Measurements from ENCODE around the gene SCTR.
A peak's percentile ranks its signal among the peaks of the same experiment; 100 is the strongest.

SCTR gene

GRCh38 chr2:119523952-119524694 is at the start of gene SCTR:
TSS of gene SCTR (minus strand) at chr2:119524483. CDS start at chr2:119524226, 257 bp downstream.
- peaks cover 55% of the 10 kb centered on the region for H3K27me3 ChIP-seq (ENCODE audit: control insufficient read depth, insufficient read depth, low read length)
- peak within 1 kb of the TSS; percentile 12 for H3K9ac ChIP-seq (ENCODE audit: low read depth, low read length)
- peaks cover 11% of the 10 kb centered on the region for H3K4me1 ChIP-seq (ENCODE audit: control insufficient read depth, insufficient read depth, low read length)
- H3K9me3 ChIP-seq (ENCODE audit: control insufficient read depth, insufficient read depth, low read length), result no peaks in the 10 kb centered on the region
- no peaks in the 10 kb centered on the region for H3K36me3 ChIP-seq (ENCODE audit: control insufficient read depth, insufficient read depth, low read length)
- H3K4me3 ChIP-seq (ENCODE audit: low read depth, low read length), result peak within 1 kb of the TSS; percentile 61

- Histone ChIP-seq H3K27me3 (ENCODE audit: control insufficient read depth, insufficient read depth, low read length) (no peaks in the 10 kb centered on the region), H3K4me3 (ENCODE audit: low read depth, low read length) (no peak overlapping the region), H3K36me3 (ENCODE audit: control insufficient read depth, insufficient read depth, low read length) (no peaks in the 10 kb centered on the region), H3K9ac (ENCODE audit: low read depth, low read length) (no peak overlapping the region), H3K4me1 (ENCODE audit: control insufficient read depth, insufficient read depth, low read length) (no peaks in the 10 kb centered on the region), H3K9me3 (ENCODE audit: control insufficient read depth, insufficient read depth, low read length) (no peaks in the 10 kb centered on the region)
These were observed 43.0 kb upstream of the SCTR start for GRCh38 chr2:119567292-119567691.

- no peaks in the 10 kb centered on the region for H3K9me3 ChIP-seq (ENCODE audit: control insufficient read depth, insufficient read depth, low read length)
- H3K27me3 ChIP-seq (ENCODE audit: control insufficient read depth, insufficient read depth, low read length), result no peaks in the 10 kb centered on the region
- no peaks in the 10 kb centered on the region for H3K4me1 ChIP-seq (ENCODE audit: control insufficient read depth, insufficient read depth, low read length)
- H3K36me3 ChIP-seq (ENCODE audit: control insufficient read depth, insufficient read depth, low read length), result no peaks in the 10 kb centered on the region
- no peak overlapping the region for H3K4me3 ChIP-seq (ENCODE audit: low read depth, low read length)
- H3K9ac ChIP-seq (ENCODE audit: low read depth, low read length), result no peak overlapping the region
These were observed 41.2 kb upstream of the SCTR start for GRCh38 chr2:119565481-119565880.

GRCh38 chr2:119553687-119554344 is 29.5 kb upstream of the SCTR start:
- Histone ChIP-seq H3K27me3 (ENCODE audit: control insufficient read depth, insufficient read depth, low read length) (peaks cover 2% of the 10 kb centered on the region), H3K4me3 (ENCODE audit: low read depth, low read length) (no peak overlapping the region), H3K36me3 (ENCODE audit: control insufficient read depth, insufficient read depth, low read length) (no peaks in the 10 kb centered on the region), H3K9me3 (ENCODE audit: control insufficient read depth, insufficient read depth, low read length) (no peaks in the 10 kb centered on the region), H3K9ac (ENCODE audit: low read depth, low read length) (no peak overlapping the region), H3K4me1 (ENCODE audit: control insufficient read depth, insufficient read depth, low read length) (no peaks in the 10 kb centered on the region)

- H3K4me1 ChIP-seq (ENCODE audit: control insufficient read depth, insufficient read depth, low read length), result no peaks in the 10 kb centered on the region
- H3K9ac ChIP-seq (ENCODE audit: low read depth, low read length), result no peak overlapping the region
- H3K9me3 ChIP-seq (ENCODE audit: control insufficient read depth, insufficient read depth, low read length), result no peaks in the 10 kb centered on the region
- H3K4me3 ChIP-seq (ENCODE audit: low read depth, low read length), result no peak overlapping the region
- peaks cover 2% of the 10 kb centered on the region for H3K27me3 ChIP-seq (ENCODE audit: control insufficient read depth, insufficient read depth, low read length)
- H3K36me3 ChIP-seq (ENCODE audit: control insufficient read depth, insufficient read depth, low read length), result no peaks in the 10 kb centered on the region
These were observed 28.6 kb upstream of the SCTR start for GRCh38 chr2:119552902-119553301.

GRCh38 chr2:119550856-119551255 is 26.6 kb upstream of the SCTR start:
- Histone ChIP-seq H3K4me3 (ENCODE audit: low read depth, low read length) (no peak overlapping the region), H3K4me1 (ENCODE audit: control insufficient read depth, insufficient read depth, low read length) (no peaks in the 10 kb centered on the region), H3K27me3 (ENCODE audit: control insufficient read depth, insufficient read depth, low read length) (peaks cover 3% of the 10 kb centered on the region), H3K9ac (ENCODE audit: low read depth, low read length) (no peak overlapping the region), H3K36me3 (ENCODE audit: control insufficient read depth, insufficient read depth, low read length) (no peaks in the 10 kb centered on the region), H3K9me3 (ENCODE audit: control insufficient read depth, insufficient read depth, low read length) (no peaks in the 10 kb centered on the region)

- Histone ChIP-seq H3K9ac (ENCODE audit: low read depth, low read length) (no peak overlapping the region), H3K27me3 (ENCODE audit: control insufficient read depth, insufficient read depth, low read length) (peaks cover 5% of the 10 kb centered on the region), H3K9me3 (ENCODE audit: control insufficient read depth, insufficient read depth, low read length) (no peaks in the 10 kb centered on the region), H3K36me3 (ENCODE audit: control insufficient read depth, insufficient read depth, low read length) (no peaks in the 10 kb centered on the region), H3K4me3 (ENCODE audit: low read depth, low read length) (no peak overlapping the region), H3K4me1 (ENCODE audit: control insufficient read depth, insufficient read depth, low read length) (no peaks in the 10 kb centered on the region)
These were observed 26.1 kb upstream of the SCTR start for GRCh38 chr2:119550346-119550745.

GRCh38 chr2:119549241-119549640 is 25.0 kb upstream of the SCTR start:
- no peaks in the 10 kb centered on the region for H3K4me1 ChIP-seq (ENCODE audit: control insufficient read depth, insufficient read depth, low read length)
- peaks cover 5% of the 10 kb centered on the region for H3K27me3 ChIP-seq (ENCODE audit: control insufficient read depth, insufficient read depth, low read length)
- H3K9ac ChIP-seq (ENCODE audit: low read depth, low read length), result no peak overlapping the region
- H3K9me3 ChIP-seq (ENCODE audit: control insufficient read depth, insufficient read depth, low read length), result no peaks in the 10 kb centered on the region
- no peak overlapping the region for H3K4me3 ChIP-seq (ENCODE audit: low read depth, low read length)
- no peaks in the 10 kb centered on the region for H3K36me3 ChIP-seq (ENCODE audit: control insufficient read depth, insufficient read depth, low read length)

GRCh38 chr2:119548516-119549120 is 24.3 kb upstream of the SCTR start:
- Histone ChIP-seq H3K4me3 (ENCODE audit: low read depth, low read length) (no peak overlapping the region), H3K4me1 (ENCODE audit: control insufficient read depth, insufficient read depth, low read length) (no peaks in the 10 kb centered on the region), H3K9ac (ENCODE audit: low read depth, low read length) (no peak overlapping the region), H3K36me3 (ENCODE audit: control insufficient read depth, insufficient read depth, low read length) (no peaks in the 10 kb centered on the region), H3K9me3 (ENCODE audit: control insufficient read depth, insufficient read depth, low read length) (no peaks in the 10 kb centered on the region), H3K27me3 (ENCODE audit: control insufficient read depth, insufficient read depth, low read length) (peaks cover 5% of the 10 kb centered on the region)

GRCh38 chr2:119546447-119546767 is 22.1 kb upstream of the SCTR start:
- H3K27me3 ChIP-seq (ENCODE audit: control insufficient read depth, insufficient read depth, low read length), result peaks cover 9% of the 10 kb centered on the region
- H3K36me3 ChIP-seq (ENCODE audit: control insufficient read depth, insufficient read depth, low read length), result no peaks in the 10 kb centered on the region
- H3K4me1 ChIP-seq (ENCODE audit: control insufficient read depth, insufficient read depth, low read length), result no peaks in the 10 kb centered on the region
- H3K9ac ChIP-seq (ENCODE audit: low read depth, low read length), result no peak overlapping the region
- H3K9me3 ChIP-seq (ENCODE audit: control insufficient read depth, insufficient read depth, low read length), result no peaks in the 10 kb centered on the region
- no peak overlapping the region for H3K4me3 ChIP-seq (ENCODE audit: low read depth, low read length)

GRCh38 chr2:119545754-119546446 is 21.6 kb upstream of the SCTR start:
- Histone ChIP-seq H3K9ac (ENCODE audit: low read depth, low read length) (no peak overlapping the region), H3K27me3 (ENCODE audit: control insufficient read depth, insufficient read depth, low read length) (peaks cover 9% of the 10 kb centered on the region)

More at GRCh38 chr2:119545754-119546446, 21.6 kb upstream of the SCTR start:
- Histone ChIP-seq H3K4me1 (ENCODE audit: control insufficient read depth, insufficient read depth, low read length) (no peaks in the 10 kb centered on the region), H3K36me3 (ENCODE audit: control insufficient read depth, insufficient read depth, low read length) (no peaks in the 10 kb centered on the region), H3K4me3 (ENCODE audit: low read depth, low read length) (no peak overlapping the region), H3K9me3 (ENCODE audit: control insufficient read depth, insufficient read depth, low read length) (no peaks in the 10 kb centered on the region)

Measured in iPS-15b (cell line).